GM18907 (cell line): ENCODE measurements around the gene RALGPS1.

Experiments
- ATAC-seq: cut with Tn5 transposase; IDR thresholded peaks from one replicate; pipeline ENCODE4 v1.9.1; 2021; ENCODE audit warnings: mild to moderate bottlenecking, moderate library complexity; ENCODE audit not compliant: unreplicated experiment

RALGPS1 gene

DNA sequence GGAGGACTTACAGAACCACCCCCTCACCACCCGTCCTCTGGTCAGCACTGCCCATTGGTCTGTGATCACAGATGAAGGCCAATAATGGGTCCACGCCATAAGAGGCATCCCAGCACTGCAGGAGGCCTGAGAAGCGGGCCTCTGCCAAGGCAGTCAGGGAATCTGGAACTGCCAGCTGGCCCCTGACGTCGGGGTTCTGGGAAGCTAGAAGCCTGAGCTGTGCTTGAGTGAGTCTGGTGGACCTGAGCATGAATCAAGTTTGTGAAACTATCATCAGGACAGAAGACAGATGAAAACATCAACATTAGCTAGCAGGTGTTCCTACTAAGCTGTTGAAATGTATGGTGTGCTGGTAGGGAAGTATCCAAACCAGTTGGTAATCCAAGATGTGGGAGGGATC, 200.0 kb downstream of the RALGPS1 start:
- no peak for ATAC-seq

GRCh38 chr9:127116088-127116726, 201.6 kb downstream of the RALGPS1 start:
- ATAC-seq: no peak

DNA sequence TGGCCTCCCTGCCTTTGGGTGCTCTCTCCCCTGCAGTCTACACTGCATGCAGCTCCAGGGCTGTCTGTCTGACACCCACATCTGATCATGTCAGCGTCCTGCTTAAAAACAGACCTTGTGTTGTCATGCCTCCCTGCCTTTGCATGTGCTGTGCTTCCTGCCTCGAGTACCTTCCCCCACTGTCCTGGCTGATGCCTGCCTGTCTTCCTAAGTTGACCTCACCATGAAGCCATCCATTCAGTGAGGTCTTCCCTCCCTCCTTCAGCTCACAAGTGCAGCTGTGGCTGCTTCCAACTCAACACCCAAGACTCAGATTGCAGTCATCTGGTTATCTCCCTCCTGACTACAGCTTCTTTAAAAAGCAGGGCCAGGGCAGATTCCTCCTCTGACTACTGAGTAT, 202.4 kb downstream of the RALGPS1 start:
- no peak for ATAC-seq

- ATAC-seq: no peak
Measured at GRCh38 chr9:127117801-127118200, 203.2 kb downstream of the RALGPS1 start.

DNA sequence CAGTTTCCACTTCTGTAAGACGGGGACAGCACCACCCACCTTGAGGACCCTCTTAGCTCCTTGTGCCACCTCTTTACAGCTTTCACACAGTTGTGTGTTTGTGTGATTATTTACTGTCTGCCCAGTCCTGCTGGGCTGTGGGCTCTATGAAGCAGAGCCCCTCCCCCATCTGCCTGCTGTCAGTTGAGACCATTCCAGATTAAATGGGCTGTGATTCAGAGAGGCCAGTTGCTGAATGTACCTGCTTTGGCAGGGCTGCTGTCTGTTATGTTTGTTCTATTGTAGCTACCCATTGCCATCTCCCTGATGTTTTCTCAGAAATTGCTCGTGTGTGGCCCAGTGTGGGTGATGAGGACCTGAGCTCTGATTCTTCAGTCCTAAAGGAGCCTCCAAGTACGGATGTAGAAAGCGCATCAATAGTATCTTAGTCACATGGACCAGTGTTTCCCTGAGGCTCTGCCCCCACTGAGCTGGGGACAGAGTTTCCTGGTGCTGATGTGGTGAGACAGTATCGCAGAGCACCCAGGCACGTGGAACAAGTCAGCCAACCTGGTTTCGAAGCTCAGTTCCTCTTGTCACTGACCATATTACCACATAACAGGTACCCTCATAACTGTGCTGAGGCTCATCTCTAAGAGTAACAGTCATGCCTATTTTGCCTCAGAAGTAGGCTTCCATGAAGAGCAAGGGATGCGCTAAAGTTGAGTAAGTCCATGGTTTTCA, 204.2 kb downstream of the RALGPS1 start:
- no peak for ATAC-seq

DNA sequence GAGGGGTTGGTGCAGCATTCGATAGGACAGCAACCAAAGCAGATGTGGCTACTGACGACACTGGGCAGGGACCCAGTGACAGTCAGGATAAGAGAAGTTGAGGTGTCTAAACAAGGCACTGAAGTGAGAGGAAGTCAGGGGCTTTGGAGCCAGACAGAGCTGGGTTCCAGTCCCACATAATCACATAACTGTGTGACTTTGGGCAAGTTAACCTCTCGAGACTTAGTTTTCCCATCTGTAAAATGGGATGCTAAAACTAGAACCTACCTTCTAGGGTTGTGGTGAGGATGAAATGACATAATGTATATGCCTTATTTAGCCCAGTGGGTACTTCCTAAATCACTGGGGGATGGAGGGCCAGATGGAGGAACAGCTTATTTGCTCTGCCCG, 204.7 kb downstream of the RALGPS1 start:
- ATAC-seq: no peak

GRCh38 chr9:127121628-127122175, 207.1 kb downstream of the RALGPS1 start:
- ATAC-seq: no peak

GRCh38 chr9:127122176-127123063, 207.8 kb downstream of the RALGPS1 start, which contains the start of gene ANGPTL2:
TSS of gene ANGPTL2 (minus strand) at chr9:127122635. CDS start at chr9:127108731, 13,904 bp downstream.
- ATAC-seq: peak; percentile 48

- no peak for ATAC-seq
Measured at GRCh38 chr9:127123064-127123890, 208.7 kb downstream of the RALGPS1 start.

DNA sequence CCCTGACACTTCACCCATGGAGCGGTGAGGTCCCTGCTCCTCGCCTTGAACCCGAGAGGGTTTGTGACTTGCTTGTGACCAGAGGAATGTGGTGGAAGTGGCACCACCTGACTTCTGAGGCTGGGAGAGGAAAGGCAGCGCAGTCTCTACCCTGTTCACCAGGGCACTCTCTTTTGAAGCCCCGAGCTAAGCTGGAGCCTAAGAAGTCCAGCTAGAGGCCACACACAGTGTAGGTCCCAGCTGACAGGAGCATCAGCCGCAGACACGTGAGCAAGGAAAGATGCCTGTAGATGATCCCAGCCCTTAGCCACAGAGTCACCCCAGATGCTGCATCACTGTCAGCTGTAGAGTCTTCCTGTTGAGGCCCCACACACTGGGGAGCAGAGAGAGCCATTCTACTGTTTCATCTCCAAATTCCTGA, 209.5 kb downstream of the RALGPS1 start:
- ATAC-seq: no peak

DNA sequence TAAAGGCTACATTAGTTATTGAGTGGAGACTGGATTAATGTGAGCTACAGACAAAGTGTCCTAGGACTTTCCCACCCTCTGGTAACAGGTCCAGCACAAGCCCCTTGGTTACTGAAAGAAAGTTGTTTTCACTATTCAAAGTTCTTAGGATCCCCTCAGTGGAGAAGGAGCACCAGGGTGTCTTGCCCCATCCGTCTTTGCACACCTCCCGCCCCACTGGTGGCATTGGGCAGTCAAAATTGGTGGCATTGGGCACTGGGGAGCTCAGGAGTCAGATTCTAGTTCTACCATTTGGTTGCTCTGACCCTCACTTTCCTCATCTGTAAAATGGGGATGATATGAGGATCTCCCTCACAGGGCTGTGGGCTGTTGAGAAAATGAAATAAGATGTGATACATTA, 210.2 kb downstream of the RALGPS1 start:
- ATAC-seq: no peak

DNA sequence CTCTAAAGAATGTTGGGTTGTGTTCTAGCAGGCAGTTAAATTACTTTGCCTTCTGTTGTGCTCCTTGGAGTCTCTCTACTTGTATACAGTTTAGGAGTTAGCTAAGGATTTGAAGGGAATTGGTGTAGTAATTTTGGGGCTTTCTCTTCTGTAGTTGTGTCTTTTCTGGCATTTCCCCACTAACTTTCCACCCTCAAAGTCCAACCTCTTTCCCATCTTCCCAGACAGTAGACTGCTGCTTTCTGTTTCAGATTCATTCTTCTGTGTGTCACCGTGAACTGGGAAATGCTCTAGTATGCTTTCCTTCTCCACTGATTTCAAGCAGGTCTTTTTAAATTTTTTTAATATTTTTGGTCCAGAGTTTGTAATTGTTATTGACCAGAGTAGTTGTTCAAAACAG, 212.4 kb downstream of the RALGPS1 start:
- ATAC-seq: no peak

GRCh38 chr9:127128341-127129072, 213.9 kb downstream of the RALGPS1 start:
- no peak for ATAC-seq

DNA sequence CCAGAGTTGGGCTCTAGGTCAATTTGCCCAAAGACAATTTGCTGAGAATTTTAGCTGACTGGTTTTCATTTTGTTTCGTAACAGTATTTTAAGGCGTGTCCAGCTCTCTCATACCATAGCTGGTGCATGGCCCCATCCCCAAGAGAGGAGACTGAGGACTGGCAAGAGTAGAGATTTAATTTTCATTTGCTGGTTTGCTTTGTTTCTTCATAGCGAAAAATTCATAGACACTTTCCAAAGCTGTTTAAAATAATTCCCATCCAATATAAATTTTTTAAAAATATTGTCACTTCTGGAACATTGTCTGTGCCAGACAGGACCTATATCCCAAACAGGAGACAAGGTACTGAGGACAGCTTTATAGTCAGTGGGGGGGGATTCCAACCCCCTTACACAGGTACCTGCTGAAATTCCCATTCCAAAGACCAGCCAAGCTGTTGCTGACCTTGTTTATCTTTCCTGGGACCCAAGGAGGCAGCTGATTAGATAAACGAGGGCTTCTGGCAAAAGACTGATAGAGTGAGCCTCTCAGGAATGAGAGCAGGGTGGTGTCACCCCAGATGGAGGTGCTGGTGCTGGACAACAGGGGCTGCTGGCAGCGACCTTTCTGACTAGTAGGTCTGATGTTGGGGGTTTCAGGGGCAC, 214.6 kb downstream of the RALGPS1 start:
- ATAC-seq: no peak

- no peak for ATAC-seq
Measured at GRCh38 chr9:127129718-127130085, 215.1 kb downstream of the RALGPS1 start.

DNA sequence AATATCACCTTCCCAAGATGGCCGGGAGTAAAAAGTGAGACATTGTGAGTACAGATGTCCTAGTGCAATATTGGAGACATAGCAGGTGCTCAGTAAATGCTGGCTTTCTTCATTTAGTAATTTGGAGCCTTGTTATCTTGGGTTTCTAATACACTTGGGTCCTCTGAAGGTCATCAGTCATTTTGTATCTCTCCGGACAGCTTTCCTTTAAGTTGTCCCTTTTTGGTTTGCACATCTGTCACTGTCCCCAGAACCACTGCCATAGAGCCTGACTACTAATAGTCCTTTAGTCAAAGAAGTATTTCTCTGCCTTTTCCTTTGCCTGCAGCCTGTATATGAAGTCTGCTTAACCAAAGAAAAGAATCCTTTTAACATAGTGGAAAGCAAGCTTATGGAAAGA, 215.7 kb downstream of the RALGPS1 start:
- no peak for ATAC-seq

- no peak for ATAC-seq
Measured at GRCh38 chr9:127130661-127131538, 216.3 kb downstream of the RALGPS1 start.

DNA sequence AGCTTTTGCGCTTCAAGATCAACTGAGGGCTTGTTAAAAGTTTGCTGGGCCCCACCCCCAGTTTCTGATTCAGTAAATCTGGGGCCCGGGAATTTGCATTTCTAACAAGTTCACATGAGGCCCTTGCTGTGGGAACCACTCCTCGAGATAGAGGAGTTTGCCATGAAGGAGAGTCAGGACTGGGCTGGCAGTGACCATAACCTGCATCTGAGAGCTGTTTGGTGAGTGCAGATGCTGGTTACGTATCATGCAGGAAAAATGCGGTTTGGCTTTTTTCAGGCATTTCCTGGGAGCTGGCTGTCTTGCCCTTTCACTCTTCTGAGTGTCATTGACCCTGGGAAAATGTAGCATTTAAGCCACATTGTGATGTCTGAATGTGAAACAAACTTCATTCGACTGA, 217.3 kb downstream of the RALGPS1 start:
- ATAC-seq: no peak
